ENCODE measurements around the gene CA9.
"Not testable (repeated sequence)": the region's sequence is repeated elsewhere in the genome, so short reads cannot be mapped to it uniquely, and the experiment has no call there.

Gene CA9

GRCh38 chr9:35638751-35639150, 35.0 kb upstream of the CA9 start:
- H3K79me2 ChIP-seq (ENCODE audit: insufficient read depth, low read length); H3K4me2 ChIP-seq (ENCODE audit: insufficient read depth, low read length); H3K27me3 ChIP-seq (ENCODE audit: insufficient read depth, low read length, poor library complexity); H2AFZ ChIP-seq (ENCODE audit: low read depth, low read length); H3K9ac ChIP-seq (ENCODE audit: low read depth, low read length); H3K9me3 ChIP-seq (ENCODE audit: insufficient read depth, low read length, severe bottlenecking); H3K27ac ChIP-seq (ENCODE audit: low read length); ATAC-seq (ENCODE audit: insufficient read depth, low read depth); H3K4me3 ChIP-seq (ENCODE audit: low read depth in 1 of 2, low read length in 2 of 2); H4K20me1 ChIP-seq (ENCODE audit: insufficient read depth, low read length); DNase-seq: not testable (repeated sequence)
- Histone ChIP-seq H3K4me1 (ENCODE audit: insufficient read depth, low read length) (peaks cover 32% of the 10 kb centered on the region), H3K36me3 (ENCODE audit: insufficient read depth, low read length) (peaks cover 11% of the 10 kb centered on the region; the same call in 1 of the 2 replicates)

- Histone ChIP-seq H3K36me3 (ENCODE audit: insufficient read depth, low read length) (peaks cover 11% of the 10 kb centered on the region; the same call in 1 of the 2 replicates), H3K79me2 (ENCODE audit: insufficient read depth, low read length) (peaks cover 10% of the 10 kb centered on the region), H3K4me2 (ENCODE audit: insufficient read depth, low read length) (0 out of 2 replicates have a peak overlapping the region, but pooled peaks have one; percentile 19), H3K27ac (ENCODE audit: low read length) (peak overlapping the region; percentile 61; the same call in 1 of the 2 replicates), H3K4me1 (ENCODE audit: insufficient read depth, low read length) (peaks cover 37% of the 10 kb centered on the region)
- not testable (repeated sequence) for DNase-seq; H2AFZ ChIP-seq (ENCODE audit: low read depth, low read length); H3K9me3 ChIP-seq (ENCODE audit: insufficient read depth, low read length, severe bottlenecking); H3K9ac ChIP-seq (ENCODE audit: low read depth, low read length); H3K27me3 ChIP-seq (ENCODE audit: insufficient read depth, low read length, poor library complexity); H3K4me3 ChIP-seq (ENCODE audit: low read depth in 1 of 2, low read length in 2 of 2); H4K20me1 ChIP-seq (ENCODE audit: insufficient read depth, low read length)
- ATAC-seq (ENCODE audit: insufficient read depth, low read depth) = peak; percentile 35; the same call in 1 of the 3 replicates
These were observed 34.5 kb upstream of the CA9 start for GRCh38 chr9:35639225-35639624.

GRCh38 chr9:35639631-35640030, 34.1 kb upstream of the CA9 start:
- Histone ChIP-seq H3K9ac (ENCODE audit: low read depth, low read length) (no peak overlapping the region), H3K36me3 (ENCODE audit: insufficient read depth, low read length) (peaks cover 14% of the 10 kb centered on the region; the same call in 1 of the 2 replicates), H3K4me1 (ENCODE audit: insufficient read depth, low read length) (peaks cover 41% of the 10 kb centered on the region), H3K4me3 (ENCODE audit: low read depth in 1 of 2, low read length in 2 of 2) (no peak overlapping the region), H3K27me3 (ENCODE audit: insufficient read depth, low read length, poor library complexity) (no peaks in the 10 kb centered on the region), H2AFZ (ENCODE audit: low read depth, low read length) (no peak overlapping the region), H3K9me3 (ENCODE audit: insufficient read depth, low read length, severe bottlenecking) (no peaks in the 10 kb centered on the region), H3K79me2 (ENCODE audit: insufficient read depth, low read length) (peaks cover 14% of the 10 kb centered on the region), H4K20me1 (ENCODE audit: insufficient read depth, low read length) (no peaks in the 10 kb centered on the region), H3K4me2 (ENCODE audit: insufficient read depth, low read length) (0 out of 2 replicates have a peak overlapping the region, but pooled peaks have one; percentile 19), H3K27ac (ENCODE audit: low read length) (peak overlapping the region; percentile 61; the same call in 1 of the 2 replicates)
- DNase-seq (no peak), ATAC-seq (ENCODE audit: insufficient read depth, low read depth) (no peak)
- no peak for TF ChIP-seq CTCF (IDR thresholded peaks at IDR 0.05; ENCODE audit: borderline replicate concordance, extremely low read depth, low read length, poor library complexity, severe bottlenecking)
- no peak for TF ChIP-seq EZH2 (IDR thresholded peaks at IDR 0.05; ENCODE audit: borderline replicate concordance, low read depth, low read length, severe bottlenecking)

- not testable (repeated sequence) for H3K27me3 ChIP-seq (ENCODE audit: insufficient read depth, low read length, poor library complexity); H3K9me3 ChIP-seq (ENCODE audit: insufficient read depth, low read length, severe bottlenecking); H3K9ac ChIP-seq (ENCODE audit: low read depth, low read length); H3K27ac ChIP-seq (ENCODE audit: low read length); H3K4me2 ChIP-seq (ENCODE audit: insufficient read depth, low read length); H3K4me3 ChIP-seq (ENCODE audit: low read depth in 1 of 2, low read length in 2 of 2); H4K20me1 ChIP-seq (ENCODE audit: insufficient read depth, low read length); ATAC-seq (ENCODE audit: insufficient read depth, low read depth); H2AFZ ChIP-seq (ENCODE audit: low read depth, low read length); DNase-seq
- H3K4me1 ChIP-seq (ENCODE audit: insufficient read depth, low read length) = peaks cover 49% of the 10 kb centered on the region
- H3K79me2 ChIP-seq (ENCODE audit: insufficient read depth, low read length) = peaks cover 22% of the 10 kb centered on the region
- peaks cover 14% of the 10 kb centered on the region; the same call in 1 of the 2 replicates for H3K36me3 ChIP-seq (ENCODE audit: insufficient read depth, low read length)
These were observed 33.3 kb upstream of the CA9 start for GRCh38 chr9:35640431-35640830.

- not testable (repeated sequence) for H3K27me3 ChIP-seq (ENCODE audit: insufficient read depth, low read length, poor library complexity); H3K9ac ChIP-seq (ENCODE audit: low read depth, low read length); H4K20me1 ChIP-seq (ENCODE audit: insufficient read depth, low read length); H3K9me3 ChIP-seq (ENCODE audit: insufficient read depth, low read length, severe bottlenecking); DNase-seq; H2AFZ ChIP-seq (ENCODE audit: low read depth, low read length); ATAC-seq (ENCODE audit: insufficient read depth, low read depth); H3K4me3 ChIP-seq (ENCODE audit: low read depth in 1 of 2, low read length in 2 of 2); H3K27ac ChIP-seq (ENCODE audit: low read length); H3K4me2 ChIP-seq (ENCODE audit: insufficient read depth, low read length)
- peaks cover 26% of the 10 kb centered on the region for H3K79me2 ChIP-seq (ENCODE audit: insufficient read depth, low read length)
- peaks cover 47% of the 10 kb centered on the region for H3K4me1 ChIP-seq (ENCODE audit: insufficient read depth, low read length)
- peaks cover 14% of the 10 kb centered on the region; the same call in 1 of the 2 replicates for H3K36me3 ChIP-seq (ENCODE audit: insufficient read depth, low read length)
These were observed 32.2 kb upstream of the CA9 start for GRCh38 chr9:35641478-35641877.
